Measurements from ENCODE around the gene TGFB1I1.

DNA sequence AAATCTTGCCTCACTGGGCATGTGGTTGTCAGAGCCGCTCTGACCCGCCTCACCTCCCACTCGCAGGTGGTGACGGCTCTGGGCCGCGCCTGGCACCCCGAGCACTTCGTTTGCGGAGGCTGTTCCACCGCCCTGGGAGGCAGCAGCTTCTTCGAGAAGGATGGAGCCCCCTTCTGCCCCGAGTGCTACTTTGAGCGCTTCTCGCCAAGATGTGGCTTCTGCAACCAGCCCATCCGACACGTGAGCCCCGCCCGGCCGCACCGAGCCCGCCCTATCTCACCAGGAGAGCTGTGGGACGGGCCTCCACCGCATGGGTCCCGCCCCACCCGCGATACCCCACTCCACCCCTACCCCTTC, 4.0 kb downstream of the TGFB1I1 start:
- TF ChIP-seq POLR2AphosphoS5 (IDR thresholded peaks at IDR 0.05) = no peak
- TF ChIP-seq, protein P1, sequence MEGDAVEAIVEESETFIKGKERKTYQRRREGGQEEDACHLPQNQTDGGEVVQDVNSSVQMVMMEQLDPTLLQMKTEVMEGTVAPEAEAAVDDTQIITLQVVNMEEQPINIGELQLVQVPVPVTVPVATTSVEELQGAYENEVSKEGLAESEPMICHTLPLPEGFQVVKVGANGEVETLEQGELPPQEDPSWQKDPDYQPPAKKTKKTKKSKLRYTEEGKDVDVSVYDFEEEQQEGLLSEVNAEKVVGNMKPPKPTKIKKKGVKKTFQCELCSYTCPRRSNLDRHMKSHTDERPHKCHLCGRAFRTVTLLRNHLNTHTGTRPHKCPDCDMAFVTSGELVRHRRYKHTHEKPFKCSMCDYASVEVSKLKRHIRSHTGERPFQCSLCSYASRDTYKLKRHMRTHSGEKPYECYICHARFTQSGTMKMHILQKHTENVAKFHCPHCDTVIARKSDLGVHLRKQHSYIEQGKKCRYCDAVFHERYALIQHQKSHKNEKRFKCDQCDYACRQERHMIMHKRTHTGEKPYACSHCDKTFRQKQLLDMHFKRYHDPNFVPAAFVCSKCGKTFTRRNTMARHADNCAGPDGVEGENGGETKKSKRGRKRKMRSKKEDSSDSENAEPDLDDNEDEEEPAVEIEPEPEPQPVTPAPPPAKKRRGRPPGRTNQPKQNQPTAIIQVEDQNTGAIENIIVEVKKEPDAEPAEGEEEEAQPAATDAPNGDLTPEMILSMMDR (IDR thresholded peaks at IDR 0.05; ENCODE audit: poor library complexity, severe bottlenecking) = no peak
- TF ChIP-seq, protein P2, sequence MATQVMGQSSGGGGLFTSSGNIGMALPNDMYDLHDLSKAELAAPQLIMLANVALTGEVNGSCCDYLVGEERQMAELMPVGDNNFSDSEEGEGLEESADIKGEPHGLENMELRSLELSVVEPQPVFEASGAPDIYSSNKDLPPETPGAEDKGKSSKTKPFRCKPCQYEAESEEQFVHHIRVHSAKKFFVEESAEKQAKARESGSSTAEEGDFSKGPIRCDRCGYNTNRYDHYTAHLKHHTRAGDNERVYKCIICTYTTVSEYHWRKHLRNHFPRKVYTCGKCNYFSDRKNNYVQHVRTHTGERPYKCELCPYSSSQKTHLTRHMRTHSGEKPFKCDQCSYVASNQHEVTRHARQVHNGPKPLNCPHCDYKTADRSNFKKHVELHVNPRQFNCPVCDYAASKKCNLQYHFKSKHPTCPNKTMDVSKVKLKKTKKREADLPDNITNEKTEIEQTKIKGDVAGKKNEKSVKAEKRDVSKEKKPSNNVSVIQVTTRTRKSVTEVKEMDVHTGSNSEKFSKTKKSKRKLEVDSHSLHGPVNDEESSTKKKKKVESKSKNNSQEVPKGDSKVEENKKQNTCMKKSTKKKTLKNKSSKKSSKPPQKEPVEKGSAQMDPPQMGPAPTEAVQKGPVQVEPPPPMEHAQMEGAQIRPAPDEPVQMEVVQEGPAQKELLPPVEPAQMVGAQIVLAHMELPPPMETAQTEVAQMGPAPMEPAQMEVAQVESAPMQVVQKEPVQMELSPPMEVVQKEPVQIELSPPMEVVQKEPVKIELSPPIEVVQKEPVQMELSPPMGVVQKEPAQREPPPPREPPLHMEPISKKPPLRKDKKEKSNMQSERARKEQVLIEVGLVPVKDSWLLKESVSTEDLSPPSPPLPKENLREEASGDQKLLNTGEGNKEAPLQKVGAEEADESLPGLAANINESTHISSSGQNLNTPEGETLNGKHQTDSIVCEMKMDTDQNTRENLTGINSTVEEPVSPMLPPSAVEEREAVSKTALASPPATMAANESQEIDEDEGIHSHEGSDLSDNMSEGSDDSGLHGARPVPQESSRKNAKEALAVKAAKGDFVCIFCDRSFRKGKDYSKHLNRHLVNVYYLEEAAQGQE (IDR thresholded peaks at IDR 0.05; ENCODE audit: borderline replicate concordance) = no peak
